Measurements from ENCODE around the gene ACTR3. TPM values are rescaled to one million over a fixed set of nuclear protein-coding genes. Genes with fewer than 3 reads are reported as not detected.

Gene ACTR3
- total RNA-seq, 1 donor from 2014 or later: 495 TPM

- peaks cover 2% of the 10 kb centered on the region for H3K9me3 Mint-ChIP-seq (ENCODE audit: unreplicated experiment)
- no peaks in the 10 kb centered on the region for H3K27me3 Mint-ChIP-seq (ENCODE audit: low read depth, unreplicated experiment)
- no peaks in the 10 kb centered on the region for H3K36me3 Mint-ChIP-seq (ENCODE audit: low read depth, unreplicated experiment)
- Histone ChIP-seq H3K36me3 (ENCODE audit: insufficient read depth, low read length) (no peaks in the 10 kb centered on the region), H3K79me2 (ENCODE audit: insufficient read depth, low read length) (no peaks in the 10 kb centered on the region), H3K4me3 (ENCODE audit: insufficient read depth, low read depth, low read length) (no peak overlapping the region), H3K4me1 (ENCODE audit: insufficient read depth, low read length) (peaks cover 4% of the 10 kb centered on the region), H3K9ac (ENCODE audit: low read length) (no peak overlapping the region), H3K27ac (ENCODE audit: low read depth, low read length) (no peak overlapping the region), H2AFZ (ENCODE audit: low read depth, low read length) (no peak overlapping the region), H3K4me2 (ENCODE audit: low read length) (no peak overlapping the region), H3K27me3 (ENCODE audit: insufficient read depth, low read length) (no peaks in the 10 kb centered on the region), H4K20me1 (ENCODE audit: insufficient read depth, low read length) (no peaks in the 10 kb centered on the region), H3K9me3 (ENCODE audit: insufficient read depth, low read depth, low read length) (no peaks in the 10 kb centered on the region)
- H3K4me3 Mint-ChIP-seq (ENCODE audit: unreplicated experiment): no peak overlapping the region
- FAIRE-seq: no peak
- no peak for DNase-seq (ENCODE audit: low read depth)
- peaks cover 7% of the 10 kb centered on the region for H3K4me1 Mint-ChIP-seq (ENCODE audit: low read depth, unreplicated experiment)
- TF ChIP-seq CTCF (IDR thresholded peaks at IDR 0.05; ENCODE audit: insufficient read depth, low read depth, low read length): no peak
- no peak for TF ChIP-seq EZH2 (IDR thresholded peaks at IDR 0.05; ENCODE audit: insufficient read depth, low read length)
- H3K27ac Mint-ChIP-seq (ENCODE audit: unreplicated experiment): no peak overlapping the region
Observed at GRCh38 chr2:113854970-113855740, 34.7 kb upstream of the ACTR3 start.

GRCh38 chr2:113857464-113857863 is 32.4 kb upstream of the ACTR3 start:
- Histone ChIP-seq H3K79me2 (ENCODE audit: insufficient read depth, low read length) (no peaks in the 10 kb centered on the region), H3K36me3 (ENCODE audit: insufficient read depth, low read length) (no peaks in the 10 kb centered on the region), H3K9ac (ENCODE audit: low read length) (no peak overlapping the region), H3K27me3 (ENCODE audit: insufficient read depth, low read length) (no peaks in the 10 kb centered on the region), H3K9me3 (ENCODE audit: insufficient read depth, low read depth, low read length) (no peaks in the 10 kb centered on the region), H3K4me3 (ENCODE audit: insufficient read depth, low read depth, low read length) (no peak overlapping the region), H3K4me1 (ENCODE audit: insufficient read depth, low read length) (peaks cover 4% of the 10 kb centered on the region), H3K27ac (ENCODE audit: low read depth, low read length) (no peak overlapping the region), H3K4me2 (ENCODE audit: low read length) (no peak overlapping the region), H4K20me1 (ENCODE audit: insufficient read depth, low read length) (no peaks in the 10 kb centered on the region), H2AFZ (ENCODE audit: low read depth, low read length) (no peak overlapping the region)
- peaks cover 2% of the 10 kb centered on the region for H3K9me3 Mint-ChIP-seq (ENCODE audit: unreplicated experiment)
- H3K27me3 Mint-ChIP-seq (ENCODE audit: low read depth, unreplicated experiment): no peaks in the 10 kb centered on the region
- TF ChIP-seq EZH2 (IDR thresholded peaks at IDR 0.05; ENCODE audit: insufficient read depth, low read length) (no peak), CTCF (IDR thresholded peaks at IDR 0.05; ENCODE audit: insufficient read depth, low read depth, low read length) (no peak)
- H3K36me3 Mint-ChIP-seq (ENCODE audit: low read depth, unreplicated experiment): no peaks in the 10 kb centered on the region
- H3K27ac Mint-ChIP-seq (ENCODE audit: unreplicated experiment): no peak overlapping the region
- H3K4me1 Mint-ChIP-seq (ENCODE audit: low read depth, unreplicated experiment): peaks cover 7% of the 10 kb centered on the region
- DNase-seq (ENCODE audit: low read depth) (no peak), FAIRE-seq (peak; percentile 37)
- H3K4me3 Mint-ChIP-seq (ENCODE audit: unreplicated experiment): no peak overlapping the region

- Histone ChIP-seq H3K9me3 (ENCODE audit: insufficient read depth, low read depth, low read length) (no peaks in the 10 kb centered on the region), H3K4me2 (ENCODE audit: low read length) (peak overlapping the region; percentile 13), H4K20me1 (ENCODE audit: insufficient read depth, low read length) (no peaks in the 10 kb centered on the region), H3K9ac (ENCODE audit: low read length) (no peak overlapping the region), H3K79me2 (ENCODE audit: insufficient read depth, low read length) (no peaks in the 10 kb centered on the region), H3K36me3 (ENCODE audit: insufficient read depth, low read length) (no peaks in the 10 kb centered on the region), H3K4me3 (ENCODE audit: insufficient read depth, low read depth, low read length) (no peak overlapping the region), H3K27me3 (ENCODE audit: insufficient read depth, low read length) (no peaks in the 10 kb centered on the region), H2AFZ (ENCODE audit: low read depth, low read length) (peak overlapping the region; percentile 6), H3K27ac (ENCODE audit: low read depth, low read length) (peak overlapping the region; percentile 39), H3K4me1 (ENCODE audit: insufficient read depth, low read length) (peaks cover 4% of the 10 kb centered on the region)
- Mint-ChIP-seq H3K27ac (ENCODE audit: unreplicated experiment) (peak overlapping the region; percentile 54), H3K4me3 (ENCODE audit: unreplicated experiment) (no peak overlapping the region), H3K4me1 (ENCODE audit: low read depth, unreplicated experiment) (peaks cover 7% of the 10 kb centered on the region), H3K36me3 (ENCODE audit: low read depth, unreplicated experiment) (no peaks in the 10 kb centered on the region), H3K9me3 (ENCODE audit: unreplicated experiment) (no peaks in the 10 kb centered on the region), H3K27me3 (ENCODE audit: low read depth, unreplicated experiment) (no peaks in the 10 kb centered on the region)
- no peak for TF ChIP-seq EZH2 (IDR thresholded peaks at IDR 0.05; ENCODE audit: insufficient read depth, low read length)
- TF ChIP-seq CTCF (IDR thresholded peaks at IDR 0.05; ENCODE audit: insufficient read depth, low read depth, low read length): no peak
- FAIRE-seq (peak; percentile 72), DNase-seq (ENCODE audit: low read depth) (peak; percentile 90)
Observed at GRCh38 chr2:113858764-113859163, 31.1 kb upstream of the ACTR3 start.
